Measurements from ENCODE around the gene HHEX.
"Not testable (repeated sequence)": the region's sequence is repeated elsewhere in the genome, so short reads cannot be mapped to it uniquely, and the experiment has no call there.

Gene HHEX

GRCh38 chr10:92737484-92737883, 47.7 kb downstream of the HHEX start:
- no peak for DNase-seq

DNA sequence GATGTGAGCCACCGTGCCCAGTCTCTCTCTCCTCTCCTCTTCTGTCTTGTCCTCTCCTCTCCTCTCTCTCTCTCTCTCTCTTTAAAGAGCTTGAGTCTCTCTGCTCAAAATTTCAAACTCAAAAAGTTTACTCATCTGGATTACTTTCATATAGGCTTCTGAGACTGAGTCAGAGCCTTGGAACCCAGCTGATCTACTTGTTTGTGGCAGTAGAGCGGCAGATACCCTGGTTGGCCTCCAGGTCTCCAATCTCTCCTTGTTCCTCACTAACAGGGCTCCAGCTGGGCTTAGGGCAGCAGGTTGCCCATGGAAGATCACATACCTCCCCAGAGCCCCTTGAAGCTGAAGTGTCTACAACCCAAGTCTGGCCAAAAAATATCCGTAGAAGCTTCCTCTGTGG, 51.0 kb downstream of the HHEX start:
- DNase-seq: no peak

GRCh38 chr10:92741741-92742140, 52.0 kb downstream of the HHEX start:
- not testable (repeated sequence) for DNase-seq

- no peak for DNase-seq
Measured at GRCh38 chr10:92742331-92743228, 52.8 kb downstream of the HHEX start.

Data from fibroblast of skin of back (primary cell).